ENCODE measurements around the gene TLN1. TPM values are rescaled to one million over a fixed set of nuclear protein-coding genes. Genes with fewer than 3 reads are reported as not detected.

Gene TLN1
- total RNA-seq, 2 donors from 2014 or later, result 273 to 370 TPM

- Histone ChIP-seq H3K27ac (peak overlapping the region; percentile 51 to 64), H3K27me3 (no peaks in the 10 kb centered on the region)
These were observed 31.1 kb downstream of the TLN1 start for GRCh38 chr9:35700942-35701341.

GRCh38 chr9:35700031-35700430 is 32.0 kb downstream of the TLN1 start:
- Histone ChIP-seq H3K4me3 (no peak overlapping the region), H3K36me3 (peaks cover 94% of the 10 kb centered on the region), H3K27me3 (no peaks in the 10 kb centered on the region), H3K9me3 (no peaks in the 10 kb centered on the region), H3K4me1 (peaks cover 0 to 27% of the 10 kb centered on the region in 2 donors), H3K27ac (peak overlapping the region; percentile 51 to 64)
- no peak for DNase-seq (ENCODE audit: low spot score)
- TF ChIP-seq CTCF (IDR thresholded peaks at IDR 0.05), result no peak

More at GRCh38 chr9:35700942-35701341, 31.1 kb downstream of the TLN1 start:
- no peak for TF ChIP-seq CTCF (IDR thresholded peaks at IDR 0.05)
- DNase-seq (ENCODE audit: low spot score), result no peak
- no peak overlapping the region for H3K4me3 ChIP-seq
- no peaks in the 10 kb centered on the region for H3K9me3 ChIP-seq
- peaks cover 98% of the 10 kb centered on the region for H3K36me3 ChIP-seq
- H3K4me1 ChIP-seq, result peaks cover 0 to 31% of the 10 kb centered on the region in 2 donors

GRCh38 chr9:35698231-35698630 is 33.8 kb downstream of the TLN1 start:
- Histone ChIP-seq H3K27ac (no peak overlapping the region), H3K36me3 (peaks cover 76% of the 10 kb centered on the region), H3K9me3 (no peaks in the 10 kb centered on the region), H3K4me1 (peaks cover 0 to 23% of the 10 kb centered on the region in 2 donors), H3K27me3 (no peaks in the 10 kb centered on the region), H3K4me3 (no peak overlapping the region)
- no peak for TF ChIP-seq CTCF (IDR thresholded peaks at IDR 0.05)
- DNase-seq (ENCODE audit: low spot score), result no peak

GRCh38 chr9:35697486-35697885 is 34.5 kb downstream of the TLN1 start:
- H3K4me3 ChIP-seq, result no peak overlapping the region
- TF ChIP-seq CTCF (IDR thresholded peaks at IDR 0.05), result no peak
- peaks cover 0 to 23% of the 10 kb centered on the region in 2 donors for H3K4me1 ChIP-seq
- peak overlapping the region; percentile 9 to 30 for H3K27ac ChIP-seq
- peaks cover 68% of the 10 kb centered on the region for H3K36me3 ChIP-seq
- H3K27me3 ChIP-seq, result no peaks in the 10 kb centered on the region
- H3K9me3 ChIP-seq, result no peaks in the 10 kb centered on the region
- no peak for DNase-seq (ENCODE audit: low spot score)

- Histone ChIP-seq H3K9me3 (no peaks in the 10 kb centered on the region), H3K27me3 (no peaks in the 10 kb centered on the region), H3K36me3 (peaks cover 60% of the 10 kb centered on the region), H3K4me3 (no peak overlapping the region), H3K4me1 (peaks cover 0 to 23% of the 10 kb centered on the region in 2 donors), H3K27ac (peak overlapping the region; percentile 23 to 58)
- TF ChIP-seq CTCF (IDR thresholded peaks at IDR 0.05), result peak; percentile 77 to 92
- peak; percentile 75 for DNase-seq (ENCODE audit: low spot score)
These were observed 35.3 kb downstream of the TLN1 start for GRCh38 chr9:35696520-35697215.

Measured in right atrium auricular region (tissue), 2 donors.